C4-2B (cell line): ENCODE data around the gene SELP.

Source experiments
- CTCF ChIP-seq: fragments of 450-650 bp; conservative IDR thresholded peaks from 2 replicates; pipeline ENCODE4 v1.5.1; 2017; ENCODE audit warnings: mild to moderate bottlenecking
- ZFX ChIP-seq: fragments of 450-650 bp; IDR thresholded peaks from 2 replicates; pipeline ENCODE4 v1.6.1; 2017

DNA sequence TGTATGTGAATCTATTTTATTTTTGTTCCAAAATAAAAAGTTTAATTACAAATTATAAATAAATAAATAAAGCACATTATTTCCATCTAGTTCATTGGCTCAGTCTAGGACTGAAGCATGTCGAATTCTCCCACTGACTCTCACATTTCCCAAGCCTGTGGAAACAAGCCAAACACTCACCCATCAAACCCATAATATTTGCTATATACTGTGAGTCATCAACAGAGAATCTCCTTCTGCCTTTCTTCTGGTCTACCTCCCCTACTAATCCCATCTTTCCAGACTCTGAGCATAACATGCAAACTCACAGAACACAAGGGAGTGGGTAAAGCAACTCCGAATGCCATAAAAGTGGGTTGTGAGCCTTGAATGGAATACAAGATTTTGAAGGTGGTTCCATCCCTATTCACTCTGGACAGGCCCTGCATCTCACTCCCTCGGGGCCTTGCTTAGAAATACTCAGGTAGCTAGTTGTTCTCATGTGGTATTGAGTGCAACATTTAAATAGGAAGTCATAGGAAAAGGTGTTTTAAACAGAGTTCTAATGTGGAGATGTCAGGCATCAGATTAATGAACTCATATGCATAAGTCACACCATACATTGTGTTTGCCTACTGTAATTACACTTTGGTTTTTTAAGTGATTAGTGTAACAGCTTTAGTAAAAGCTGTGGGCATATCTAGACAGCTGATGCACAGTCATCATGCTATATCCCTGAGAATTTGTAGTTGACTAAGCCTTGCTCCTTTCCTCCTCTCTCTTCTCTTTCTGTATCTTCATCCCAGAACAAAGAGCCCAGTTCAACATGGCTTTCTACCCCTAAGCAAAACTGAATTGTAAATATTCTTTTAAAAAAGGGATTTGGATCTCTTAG lies 90.7 kb downstream of the SELP start:
- TF ChIP-seq CTCF (no peak), ZFX (no peak)
